ENCODE measurements around the gene COL16A1.

GRCh38 chr1:31746687-31747086 lies 42.9 kb upstream of the COL16A1 start:
- TF ChIP-seq CTCF (IDR thresholded peaks at IDR 0.05 in 4 of 5, conservative IDR thresholded peaks at IDR 0.05 in 1 of 5) (no peak), POLR2A (IDR thresholded peaks at IDR 0.05) (no peak)

Measured in gastrocnemius medialis (tissue), 4 donors.